22Rv1 (cell line): ENCODE data around the gene KRT84.

Experiments
- ZFX ChIP-seq: fragments of 450-650 bp; IDR thresholded peaks from 2 replicates; pipeline ENCODE4 v1.6.1; 2017; ENCODE audit warnings: antibody characterized with exemption, borderline replicate concordance
- TF ChIP-seq, protein P1 (sequence below): fragments of 450-650 bp; IDR thresholded peaks from 2 replicates; pipeline ENCODE4 v1.5.1; 2017; ENCODE audit warnings: mild to moderate bottlenecking

DNA sequence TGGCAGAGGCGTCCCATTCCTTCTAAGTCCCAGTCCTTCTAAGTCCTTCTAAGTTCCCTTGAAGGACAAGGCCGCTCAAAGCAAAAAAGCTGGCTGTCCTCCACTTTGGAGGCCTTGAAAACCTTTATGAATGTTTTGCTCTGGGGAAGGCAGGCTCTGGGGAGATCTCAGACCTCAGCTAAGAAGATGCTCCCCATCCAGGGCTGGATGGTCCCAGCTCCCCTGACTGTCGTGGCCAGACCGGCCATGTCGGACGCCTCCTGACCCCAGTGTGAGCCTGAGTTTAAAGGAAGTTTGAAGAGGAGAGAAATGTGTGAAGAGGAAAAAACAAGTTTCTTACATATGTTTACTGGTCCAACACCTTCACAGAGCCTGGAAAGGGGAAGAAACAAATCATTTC lies 5.9 kb downstream of the KRT84 start:
- TF ChIP-seq, protein P1, sequence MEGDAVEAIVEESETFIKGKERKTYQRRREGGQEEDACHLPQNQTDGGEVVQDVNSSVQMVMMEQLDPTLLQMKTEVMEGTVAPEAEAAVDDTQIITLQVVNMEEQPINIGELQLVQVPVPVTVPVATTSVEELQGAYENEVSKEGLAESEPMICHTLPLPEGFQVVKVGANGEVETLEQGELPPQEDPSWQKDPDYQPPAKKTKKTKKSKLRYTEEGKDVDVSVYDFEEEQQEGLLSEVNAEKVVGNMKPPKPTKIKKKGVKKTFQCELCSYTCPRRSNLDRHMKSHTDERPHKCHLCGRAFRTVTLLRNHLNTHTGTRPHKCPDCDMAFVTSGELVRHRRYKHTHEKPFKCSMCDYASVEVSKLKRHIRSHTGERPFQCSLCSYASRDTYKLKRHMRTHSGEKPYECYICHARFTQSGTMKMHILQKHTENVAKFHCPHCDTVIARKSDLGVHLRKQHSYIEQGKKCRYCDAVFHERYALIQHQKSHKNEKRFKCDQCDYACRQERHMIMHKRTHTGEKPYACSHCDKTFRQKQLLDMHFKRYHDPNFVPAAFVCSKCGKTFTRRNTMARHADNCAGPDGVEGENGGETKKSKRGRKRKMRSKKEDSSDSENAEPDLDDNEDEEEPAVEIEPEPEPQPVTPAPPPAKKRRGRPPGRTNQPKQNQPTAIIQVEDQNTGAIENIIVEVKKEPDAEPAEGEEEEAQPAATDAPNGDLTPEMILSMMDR: no peak
- no peak for TF ChIP-seq ZFX
